ENCODE results near the gene OTOP2.

The OTOP2 gene

DNA sequence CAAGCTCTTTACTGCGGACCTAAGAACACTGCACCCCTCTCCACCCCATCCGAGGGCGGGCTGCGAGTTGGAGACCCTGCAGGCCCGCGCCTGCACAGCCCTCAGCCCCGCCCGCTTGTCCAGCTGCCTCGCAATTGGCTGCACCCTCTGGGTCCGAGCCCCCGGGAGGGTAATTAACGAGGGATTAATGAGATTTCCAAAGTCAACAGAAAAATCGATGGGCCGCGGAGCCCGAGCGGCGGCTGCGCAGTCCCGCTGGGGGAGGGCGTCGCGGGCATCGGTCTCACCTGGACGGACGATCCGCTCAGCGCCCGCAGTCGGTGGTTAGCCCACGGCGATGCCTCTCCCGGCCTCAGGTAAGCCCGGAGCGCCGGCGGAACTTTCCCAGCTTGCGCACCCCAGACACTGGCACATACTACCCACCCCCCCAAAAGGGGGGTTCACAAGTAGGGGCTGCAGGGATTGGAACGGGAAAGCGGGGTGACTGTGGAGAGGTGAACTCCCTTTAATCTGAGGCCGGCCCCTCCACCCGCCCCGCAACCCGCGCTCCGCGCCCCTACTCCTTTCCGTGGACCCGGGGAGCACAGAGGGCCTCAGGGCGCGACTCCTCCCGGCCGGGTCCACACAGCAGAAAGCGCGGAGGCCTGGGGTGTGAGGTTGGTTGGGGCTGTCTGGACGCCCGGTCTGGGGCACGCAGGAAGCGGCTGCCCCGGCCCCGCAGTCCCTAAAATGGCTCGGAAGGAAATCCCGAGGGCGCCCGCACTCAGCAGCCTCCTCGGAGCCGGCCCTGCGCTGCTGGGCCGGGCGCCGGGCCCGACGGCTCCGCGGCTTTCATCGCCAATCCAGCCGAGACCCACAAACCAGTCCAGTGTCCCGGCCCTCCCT, 11.8 kb downstream of the OTOP2 start, which contains the start of gene OTOP3:
Gene OTOP3 (plus strand): TSS at position 314 of the 885 bp plus-strand sequence. CDS start 24 bp downstream, at position 338.
- no peaks in the 10 kb centered on the region for H3K9me2 ChIP-seq (replicated peaks; ENCODE audit: insufficient read depth, low read length)
- TF ChIP-seq, protein P1, sequence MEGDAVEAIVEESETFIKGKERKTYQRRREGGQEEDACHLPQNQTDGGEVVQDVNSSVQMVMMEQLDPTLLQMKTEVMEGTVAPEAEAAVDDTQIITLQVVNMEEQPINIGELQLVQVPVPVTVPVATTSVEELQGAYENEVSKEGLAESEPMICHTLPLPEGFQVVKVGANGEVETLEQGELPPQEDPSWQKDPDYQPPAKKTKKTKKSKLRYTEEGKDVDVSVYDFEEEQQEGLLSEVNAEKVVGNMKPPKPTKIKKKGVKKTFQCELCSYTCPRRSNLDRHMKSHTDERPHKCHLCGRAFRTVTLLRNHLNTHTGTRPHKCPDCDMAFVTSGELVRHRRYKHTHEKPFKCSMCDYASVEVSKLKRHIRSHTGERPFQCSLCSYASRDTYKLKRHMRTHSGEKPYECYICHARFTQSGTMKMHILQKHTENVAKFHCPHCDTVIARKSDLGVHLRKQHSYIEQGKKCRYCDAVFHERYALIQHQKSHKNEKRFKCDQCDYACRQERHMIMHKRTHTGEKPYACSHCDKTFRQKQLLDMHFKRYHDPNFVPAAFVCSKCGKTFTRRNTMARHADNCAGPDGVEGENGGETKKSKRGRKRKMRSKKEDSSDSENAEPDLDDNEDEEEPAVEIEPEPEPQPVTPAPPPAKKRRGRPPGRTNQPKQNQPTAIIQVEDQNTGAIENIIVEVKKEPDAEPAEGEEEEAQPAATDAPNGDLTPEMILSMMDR (IDR thresholded peaks at IDR 0.05; ENCODE audit: insufficient read depth, low read length, poor library complexity, severe bottlenecking) = no peak
- no peak for TF ChIP-seq EZH2phosphoT487 (conservative IDR thresholded peaks at IDR 0.05; ENCODE audit: low read length)
- H3K4me3 ChIP-seq (ENCODE audit: insufficient read depth, low read length, poor library complexity, severe bottlenecking) = no peak within 1 kb of the TSS
- no peak within 1 kb of the TSS for H3K9ac ChIP-seq (ENCODE audit: low read length)
- no peak within 1 kb of the TSS for H3K27ac ChIP-seq (ENCODE audit: low read depth, low read length)
- no peaks in the 10 kb centered on the region for H3K36me3 ChIP-seq (ENCODE audit: low read length)
- no peak within 1 kb of the TSS for H3K4me2 ChIP-seq (ENCODE audit: low read depth, low read length, poor library complexity, severe bottlenecking)
- H3K79me2 ChIP-seq (ENCODE audit: insufficient read depth, low read length) = no peaks in the 10 kb centered on the region
- no peak within 1 kb of the TSS for H2AFZ ChIP-seq (ENCODE audit: low read depth, low read length, severe bottlenecking)
- no peaks in the 10 kb centered on the region for H3F3A ChIP-seq (ENCODE audit: insufficient read depth)
- no peaks in the 10 kb centered on the region for H3K9me3 ChIP-seq (ENCODE audit: insufficient read depth, low read length)
- H3K27me3 ChIP-seq (ENCODE audit: low read length) = no peaks in the 10 kb centered on the region
- no peaks in the 10 kb centered on the region for H4K20me1 ChIP-seq (ENCODE audit: low read depth, low read length)

DNA sequence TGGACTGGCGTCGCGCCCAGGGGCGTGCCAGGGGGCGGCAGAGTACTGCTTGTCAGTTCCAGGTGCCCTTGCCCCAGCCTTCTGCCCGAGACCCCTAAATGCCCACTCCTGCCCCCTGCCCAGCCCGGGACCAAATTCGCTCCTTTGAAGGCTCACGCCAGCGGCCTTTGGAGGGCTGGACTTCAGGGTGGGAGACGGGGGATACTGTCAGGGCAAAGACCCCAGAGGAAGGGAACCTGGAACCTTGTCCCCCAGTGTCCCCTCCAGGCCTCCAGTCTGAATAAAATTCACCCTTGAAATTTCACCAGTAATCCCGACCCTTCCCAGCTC, 12.4 kb downstream of the OTOP2 start:
- no peak overlapping the region for H3K9ac ChIP-seq (ENCODE audit: low read length)
- no peak for TF ChIP-seq EZH2phosphoT487 (conservative IDR thresholded peaks at IDR 0.05; ENCODE audit: low read length)
- TF ChIP-seq, protein P1 (IDR thresholded peaks at IDR 0.05; ENCODE audit: insufficient read depth, low read length, poor library complexity, severe bottlenecking) = no peak
- no peak overlapping the region for H2AFZ ChIP-seq (ENCODE audit: low read depth, low read length, severe bottlenecking)
- no peaks in the 10 kb centered on the region for H4K20me1 ChIP-seq (ENCODE audit: low read depth, low read length)
- H3K27ac ChIP-seq (ENCODE audit: low read depth, low read length) = no peak overlapping the region
- H3K9me2 ChIP-seq (replicated peaks; ENCODE audit: insufficient read depth, low read length) = no peaks in the 10 kb centered on the region
- no peaks in the 10 kb centered on the region for H3K36me3 ChIP-seq (ENCODE audit: low read length)
- H3K4me3 ChIP-seq (ENCODE audit: insufficient read depth, low read length, poor library complexity, severe bottlenecking) = no peak overlapping the region
- no peak overlapping the region for H3K4me2 ChIP-seq (ENCODE audit: low read depth, low read length, poor library complexity, severe bottlenecking)
- H3K9me3 ChIP-seq (ENCODE audit: insufficient read depth, low read length) = no peaks in the 10 kb centered on the region
- no peaks in the 10 kb centered on the region for H3F3A ChIP-seq (ENCODE audit: insufficient read depth)
- no peaks in the 10 kb centered on the region for H3K79me2 ChIP-seq (ENCODE audit: insufficient read depth, low read length)
- H3K27me3 ChIP-seq (ENCODE audit: low read length) = no peaks in the 10 kb centered on the region

DNA sequence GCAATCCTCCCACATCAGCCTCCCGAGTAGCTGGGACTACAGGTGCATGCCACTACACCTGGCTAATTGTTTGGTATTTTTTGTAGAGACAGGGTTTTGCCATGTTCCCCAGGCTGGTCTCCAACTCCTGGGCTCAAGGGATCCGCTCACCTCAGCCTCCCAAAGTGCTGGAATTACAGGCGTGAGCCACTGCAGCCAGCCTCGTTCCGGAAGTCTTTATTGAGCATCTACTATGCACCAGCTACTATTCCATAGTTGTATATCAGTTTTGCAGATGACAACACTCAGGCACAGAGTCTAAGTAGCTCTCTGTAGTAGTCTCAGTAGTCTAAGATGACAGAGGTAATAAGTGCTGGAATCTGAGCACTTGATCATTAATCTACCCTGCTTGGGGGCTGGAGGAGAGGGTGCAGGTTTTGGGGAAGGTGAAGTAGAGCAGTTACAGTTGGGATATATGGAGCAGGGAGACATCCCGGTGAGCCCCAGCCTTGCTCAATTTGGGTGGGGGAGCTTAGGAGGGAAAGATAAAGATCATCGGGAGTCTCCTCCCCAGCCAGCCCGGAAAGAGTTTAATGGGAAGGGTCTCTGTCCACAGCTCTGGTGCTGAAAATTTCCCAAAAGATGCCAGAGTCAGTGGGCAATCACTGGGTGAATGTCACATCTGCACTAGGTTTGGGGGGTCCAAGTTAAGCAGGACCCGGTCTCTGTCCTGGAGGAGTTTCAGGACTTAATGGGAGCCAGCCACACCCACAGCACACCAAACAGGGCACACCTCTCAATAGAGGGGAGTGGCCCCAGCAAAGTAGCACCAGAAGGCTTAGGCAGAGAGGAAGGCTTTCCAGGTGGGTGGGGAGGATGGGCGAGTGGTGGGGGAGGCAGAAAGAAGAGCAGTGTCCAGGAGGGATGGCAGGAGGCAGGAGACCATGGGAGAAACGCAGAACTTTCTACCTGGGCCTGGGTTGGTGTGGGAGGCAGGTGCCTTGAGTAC, 13.3 kb downstream of the OTOP2 start:
- TF ChIP-seq, protein P1 (IDR thresholded peaks at IDR 0.05; ENCODE audit: insufficient read depth, low read length, poor library complexity, severe bottlenecking) = no peak
- no peak for TF ChIP-seq EZH2phosphoT487 (conservative IDR thresholded peaks at IDR 0.05; ENCODE audit: low read length)
- Histone ChIP-seq H3K4me2 (ENCODE audit: low read depth, low read length, poor library complexity, severe bottlenecking) (no peak overlapping the region), H3K4me3 (ENCODE audit: insufficient read depth, low read length, poor library complexity, severe bottlenecking) (no peak overlapping the region), H4K20me1 (ENCODE audit: low read depth, low read length) (no peaks in the 10 kb centered on the region), H3K9ac (ENCODE audit: low read length) (no peak overlapping the region), H3K36me3 (ENCODE audit: low read length) (no peaks in the 10 kb centered on the region), H3K9me2 (replicated peaks; ENCODE audit: insufficient read depth, low read length) (no peaks in the 10 kb centered on the region), H3K79me2 (ENCODE audit: insufficient read depth, low read length) (no peaks in the 10 kb centered on the region), H2AFZ (ENCODE audit: low read depth, low read length, severe bottlenecking) (no peak overlapping the region), H3K27ac (ENCODE audit: low read depth, low read length) (no peak overlapping the region), H3K27me3 (ENCODE audit: low read length) (no peaks in the 10 kb centered on the region), H3K9me3 (ENCODE audit: insufficient read depth, low read length) (no peaks in the 10 kb centered on the region), H3F3A (ENCODE audit: insufficient read depth) (no peaks in the 10 kb centered on the region)

Measured in SU-DHL-6 (cell line).